Testis (tissue), 3 donors: Measurements from ENCODE around the gene ALPK3. TPM values are rescaled to one million over a fixed set of nuclear protein-coding genes. Genes with fewer than 3 reads are reported as not detected.

Experiments used
- DNase-seq: peaks from one replicate; pipeline ENCODE4 v3.0.0-alpha.2; 2019
- H3K27ac ChIP-seq, 2 donors: fragments of 200-600 bp; sonication (generic); one replicate each; pipeline ENCODE4 v1.5.1; 2019
- H3K27me3 ChIP-seq: fragments of 200-600 bp; sonication (generic); one replicate; pipeline ENCODE4 v1.5.1; 2019
- H3K36me3 ChIP-seq: fragments of 200-600 bp; sonication (generic); one replicate; pipeline ENCODE4 v1.5.1; 2017; ENCODE audit warnings: low read depth; ENCODE audit errors: missing control alignments
- H3K4me1 ChIP-seq: fragments of 200-600 bp; sonication (generic); one replicate; pipeline ENCODE4 v1.5.1; 2019
- H3K4me3 ChIP-seq, 2 donors: fragments of 200-600 bp; sonication (generic); one replicate each; pipeline ENCODE4 v1.5.1; 2017 to 2019
- H3K9me3 ChIP-seq: fragments of 200-600 bp; sonication (generic); one replicate; pipeline ENCODE4 v1.5.1; 2017
- POLR2A ChIP-seq: fragments of 450-650 bp; IDR thresholded peaks from one replicate; pipeline ENCODE4 v1.6.1; 2017; ENCODE audit warnings: antibody characterized with exemption, mild to moderate bottlenecking, moderate library complexity
- WGBS, 2 donors: methylation state at CpG; one replicate each; pipeline ENCODE4 v1.1.5; 2018; 5-methylcytosine and 5-hydroxymethylcytosine counted together
- intact Hi-C: fragments of 100-400 bp; cut with DNase I; formaldehyde crosslinking; loops from one replicate; pipeline ENCODE4 v1.15.1; 2023; ENCODE audit warnings: low total_unique reads
- polyA plus RNA-seq: library from polyadenylated mRNA; stranded (reverse); fragments of 350-450 nt; fragmentation: Illumina TruSeq; extraction: RNeasy Lipid Tissue Mini Kit (QIAGEN cat#74804); gene quantifications from one replicate; pipeline ENCODE4 v1.2.3, GENCODE V29; 2014; ENCODE audit warnings: low read depth, low replicate concordance; ENCODE audit not compliant: insufficient read depth
- total RNA-seq, 2 donors: library from RNA; depleted of rRNA; stranded (reverse); fragments of >200 nt; gene quantifications; one replicate each; pipeline ENCODE4 v1.2.3, GENCODE V29; 2016
- TF ChIP-seq, protein P1 (sequence below), 3 experiments: fragments of 450-650 bp in 2 of 3; fragments of 200-600 bp in 1 of 3; sonication (generic) in 1 of 3; IDR thresholded peaks; one replicate each; pipeline ENCODE4 v1.5.1; 2016 to 2019; ENCODE audit warnings: antibody characterized with exemption in 3 of 3, mild to moderate bottlenecking in 2 of 3, moderate library complexity in 1 of 3

ALPK3 gene
- total and polyA plus RNA-seq, 3 donors from 2014 or later: 3.0 to 5.0 (median 4.1) TPM

GRCh38 chr15:84855136-84855535 lies 38.0 kb downstream of the ALPK3 start:
- intact Hi-C loops: no loop called here

DNA sequence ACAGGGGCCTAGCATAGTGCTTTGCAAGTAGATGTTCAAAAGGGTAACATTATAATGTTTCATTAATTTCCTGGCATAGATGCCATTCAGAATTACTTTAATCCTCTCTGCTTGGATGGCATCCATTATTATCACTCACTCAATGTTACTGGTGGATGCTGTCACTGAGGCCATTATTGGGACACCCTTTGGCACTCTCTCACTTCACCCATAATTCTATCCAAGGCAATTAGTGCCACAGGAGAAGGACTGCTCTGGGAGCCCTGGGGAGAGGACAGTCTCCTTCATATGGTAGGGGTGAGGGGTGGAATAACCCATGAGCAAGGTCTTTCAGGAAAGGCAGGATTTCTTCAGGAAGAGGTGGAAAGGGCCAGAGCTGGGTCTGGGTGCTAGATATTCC lies 38.6 kb downstream of the ALPK3 start:
- Histone ChIP-seq H3K27ac (no peak overlapping the region), H3K9me3 (no peaks in the 10 kb centered on the region), H3K27me3 (no peaks in the 10 kb centered on the region), H3K4me1 (no peaks in the 10 kb centered on the region), H3K4me3 (no peak overlapping the region), H3K36me3 (no peaks in the 10 kb centered on the region)
- no peak for DNase-seq
- TF ChIP-seq, protein P1, sequence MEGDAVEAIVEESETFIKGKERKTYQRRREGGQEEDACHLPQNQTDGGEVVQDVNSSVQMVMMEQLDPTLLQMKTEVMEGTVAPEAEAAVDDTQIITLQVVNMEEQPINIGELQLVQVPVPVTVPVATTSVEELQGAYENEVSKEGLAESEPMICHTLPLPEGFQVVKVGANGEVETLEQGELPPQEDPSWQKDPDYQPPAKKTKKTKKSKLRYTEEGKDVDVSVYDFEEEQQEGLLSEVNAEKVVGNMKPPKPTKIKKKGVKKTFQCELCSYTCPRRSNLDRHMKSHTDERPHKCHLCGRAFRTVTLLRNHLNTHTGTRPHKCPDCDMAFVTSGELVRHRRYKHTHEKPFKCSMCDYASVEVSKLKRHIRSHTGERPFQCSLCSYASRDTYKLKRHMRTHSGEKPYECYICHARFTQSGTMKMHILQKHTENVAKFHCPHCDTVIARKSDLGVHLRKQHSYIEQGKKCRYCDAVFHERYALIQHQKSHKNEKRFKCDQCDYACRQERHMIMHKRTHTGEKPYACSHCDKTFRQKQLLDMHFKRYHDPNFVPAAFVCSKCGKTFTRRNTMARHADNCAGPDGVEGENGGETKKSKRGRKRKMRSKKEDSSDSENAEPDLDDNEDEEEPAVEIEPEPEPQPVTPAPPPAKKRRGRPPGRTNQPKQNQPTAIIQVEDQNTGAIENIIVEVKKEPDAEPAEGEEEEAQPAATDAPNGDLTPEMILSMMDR (IDR thresholded peaks at IDR 0.05): no peak
- TF ChIP-seq POLR2A: no peak
- intact Hi-C loops: no loop called here

More at GRCh38 chr15:84855136-84855535, 38.0 kb downstream of the ALPK3 start:
- H3K9me3 ChIP-seq: no peaks in the 10 kb centered on the region
- WGBS, 2 donors: 55 to 75% methylated on average over 9 of the region's 9 CpGs
- H3K36me3 ChIP-seq: no peaks in the 10 kb centered on the region
- no peaks in the 10 kb centered on the region for H3K4me1 ChIP-seq
- no peak for TF ChIP-seq POLR2A
- TF ChIP-seq, protein P1 (IDR thresholded peaks at IDR 0.05): no peak
- H3K4me3 ChIP-seq: no peak overlapping the region
- no peaks in the 10 kb centered on the region for H3K27me3 ChIP-seq
- no peak overlapping the region for H3K27ac ChIP-seq
- no peak for DNase-seq

GRCh38 chr15:84856731-84857417 lies 39.7 kb downstream of the ALPK3 start:
- TF ChIP-seq, protein P1 (IDR thresholded peaks at IDR 0.05): no peak
- no peak for TF ChIP-seq POLR2A
- Histone ChIP-seq H3K4me1 (no peaks in the 10 kb centered on the region), H3K36me3 (no peaks in the 10 kb centered on the region), H3K27ac (no peak overlapping the region), H3K9me3 (no peaks in the 10 kb centered on the region), H3K4me3 (no peak overlapping the region), H3K27me3 (no peaks in the 10 kb centered on the region)
- DNase-seq: no peak
- intact Hi-C loops: no loop called here
- 88 to 93% methylated on average over 8 to 16 of the region's 16 CpGs for WGBS, 2 donors

DNA sequence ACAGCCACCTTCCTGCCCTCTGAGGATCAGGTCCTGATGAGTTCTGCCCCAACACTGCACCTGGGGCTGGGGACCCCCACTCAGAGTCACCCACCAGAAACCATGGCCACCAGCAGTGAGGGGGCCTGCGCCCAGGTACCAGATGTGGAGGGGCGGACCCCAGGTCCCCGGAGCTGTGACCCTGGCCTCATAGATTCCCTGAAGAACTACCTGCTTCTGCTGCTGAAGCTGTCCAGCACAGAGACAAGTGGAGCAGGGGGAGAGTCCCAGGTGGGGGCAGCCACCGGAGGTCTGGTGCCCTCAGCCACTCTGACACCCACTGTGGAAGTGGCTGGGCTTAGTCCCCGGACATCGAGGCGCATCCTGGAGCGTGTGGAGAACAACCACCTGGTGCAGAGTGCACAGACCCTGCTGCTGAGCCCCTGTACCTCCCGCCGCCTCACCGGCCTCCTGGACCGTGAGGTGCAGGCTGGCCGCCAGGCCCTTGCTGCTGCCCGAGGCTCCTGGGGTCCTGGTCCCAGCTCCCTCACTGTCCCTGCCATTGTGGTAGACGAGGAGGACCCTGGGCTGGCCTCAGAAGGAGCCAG lies 40.4 kb downstream of the ALPK3 start:
- WGBS, 2 donors: 90 to 99% methylated on average over 8 to 15 of the region's 15 CpGs
- Histone ChIP-seq H3K9me3 (no peaks in the 10 kb centered on the region), H3K27ac (no peak overlapping the region), H3K4me3 (no peak overlapping the region), H3K4me1 (no peaks in the 10 kb centered on the region), H3K27me3 (no peaks in the 10 kb centered on the region), H3K36me3 (no peaks in the 10 kb centered on the region)
- intact Hi-C loops: no loop called here
- DNase-seq: no peak
- TF ChIP-seq, protein P1 (IDR thresholded peaks at IDR 0.05): no peak
- no peak for TF ChIP-seq POLR2A

DNA sequence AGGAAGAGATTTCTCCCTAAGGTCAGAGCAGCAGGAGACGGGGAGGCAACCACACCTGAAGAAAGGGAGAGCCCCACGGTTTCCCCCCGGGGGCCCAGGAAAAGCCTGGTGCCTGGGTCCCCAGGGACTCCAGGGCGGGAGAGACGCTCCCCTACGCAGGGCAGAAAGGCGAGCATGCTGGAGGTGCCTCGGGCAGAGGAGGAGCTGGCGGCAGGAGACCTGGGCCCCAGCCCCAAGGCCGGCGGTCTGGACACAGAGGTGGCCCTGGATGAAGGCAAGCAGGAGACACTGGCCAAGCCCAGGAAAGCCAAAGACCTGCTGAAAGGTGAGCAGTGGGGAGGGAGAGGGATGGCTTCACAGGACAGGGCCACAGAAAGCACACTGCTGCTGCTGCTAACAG lies 41.1 kb downstream of the ALPK3 start:
- Histone ChIP-seq H3K4me1 (no peaks in the 10 kb centered on the region), H3K27me3 (no peaks in the 10 kb centered on the region), H3K36me3 (no peaks in the 10 kb centered on the region), H3K9me3 (no peaks in the 10 kb centered on the region), H3K4me3 (no peak overlapping the region), H3K27ac (no peak overlapping the region)
- TF ChIP-seq, protein P1 (IDR thresholded peaks at IDR 0.05): no peak
- TF ChIP-seq POLR2A: no peak
- intact Hi-C loops: no loop called here
- 93 to 94% methylated on average over 10 to 11 of the region's 11 CpGs for WGBS, 2 donors
- no peak for DNase-seq
